Brain microvascular endothelial cell (primary cell): ENCODE results near the gene DLX4.

ENCODE experiments used
- DNase-seq: peaks from one replicate; pipeline ENCODE4 v3.0.0-alpha.2; 2020
- H3K27ac ChIP-seq: fragments of 250-450 bp; sonication (Bioruptor Pico); 2 replicates; pipeline ENCODE4 v1.5.1; 2020; ENCODE audit warnings: mild to moderate bottlenecking, moderate library complexity
- H3K27me3 ChIP-seq: fragments of 250-450 bp; sonication (Bioruptor Pico); replicated peaks from 2 replicates; pipeline ENCODE4 v1.5.1; 2020; ENCODE audit warnings: mild to moderate bottlenecking
- H3K36me3 ChIP-seq: fragments of 250-450 bp; sonication (Bioruptor Pico); replicated peaks from 2 replicates; pipeline ENCODE4 v1.5.1; 2020; ENCODE audit warnings: mild to moderate bottlenecking
- H3K4me3 ChIP-seq: 2 replicates; pipeline ENCODE4 v1.5.1; 2011; ENCODE audit warnings: low read depth, mild to moderate bottlenecking, control low read depth, low read length, moderate library complexity
- CTCF ChIP-seq: IDR thresholded peaks from 2 replicates; pipeline ENCODE4 v1.5.1; 2011; ENCODE audit warnings: low read depth, mild to moderate bottlenecking, moderate library complexity, low read length, control low read depth, inconsistent platforms; ENCODE audit errors: missing control alignments
- in situ Hi-C: cut with HindIII; loops from 2 replicates; pipeline ENCODE4 v1.10.0; 2017; ENCODE audit warnings: low sequenced_read_pairs, low pct_ligation_motif_present

DLX4 gene

GRCh38 chr17:49975531-49975930 is 6.5 kb downstream of the DLX4 start:
- Histone ChIP-seq H3K4me3 (no peak overlapping the region), H3K27me3 (peaks cover 78% of the 10 kb centered on the region), H3K27ac (no peak overlapping the region), H3K36me3 (no peaks in the 10 kb centered on the region)
- TF ChIP-seq CTCF: no peak
- DNase-seq: no peak
- in situ Hi-C loops: no loop called here

- Histone ChIP-seq H3K27me3 (peaks cover 77% of the 10 kb centered on the region), H3K36me3 (no peaks in the 10 kb centered on the region), H3K4me3 (no peak overlapping the region), H3K27ac (no peak overlapping the region)
- no peak for TF ChIP-seq CTCF
- in situ Hi-C loops: no loop called here
- DNase-seq: no peak
Observed at GRCh38 chr17:49976163-49976827, 7.3 kb downstream of the DLX4 start.

- no peak for DNase-seq
- no peak for TF ChIP-seq CTCF
- no peak overlapping the region for H3K4me3 ChIP-seq
- no peak overlapping the region for H3K27ac ChIP-seq
- H3K36me3 ChIP-seq: no peaks in the 10 kb centered on the region
- in situ Hi-C loops: no loop called here
- peaks cover 73% of the 10 kb centered on the region for H3K27me3 ChIP-seq
Observed at GRCh38 chr17:49976828-49977202, 7.8 kb downstream of the DLX4 start.

GRCh38 chr17:49977463-49978389 is 8.7 kb downstream of the DLX4 start:
- TF ChIP-seq CTCF: no peak
- Histone ChIP-seq H3K27ac (no peak overlapping the region), H3K27me3 (peaks cover 64% of the 10 kb centered on the region), H3K36me3 (no peaks in the 10 kb centered on the region), H3K4me3 (no peak overlapping the region)
- in situ Hi-C loops: no loop called here
- DNase-seq: no peak

- no peak for DNase-seq
- in situ Hi-C loops: no loop called here
Observed at GRCh38 chr17:49978501-49978900, 9.5 kb downstream of the DLX4 start.

More at GRCh38 chr17:49978501-49978900, 9.5 kb downstream of the DLX4 start:
- Histone ChIP-seq H3K36me3 (no peaks in the 10 kb centered on the region), H3K27me3 (peaks cover 56% of the 10 kb centered on the region), H3K27ac (no peak overlapping the region), H3K4me3 (no peak overlapping the region)
- TF ChIP-seq CTCF: no peak
